HG02981 (cell line): ENCODE results near the gene SRGAP3.

Source experiments
- ATAC-seq: cut with Tn5 transposase; IDR thresholded peaks from one replicate; pipeline ENCODE4 v1.9.1; 2021; ENCODE audit warnings: mild to moderate bottlenecking, moderate library complexity; ENCODE audit not compliant: unreplicated experiment

Gene SRGAP3

DNA sequence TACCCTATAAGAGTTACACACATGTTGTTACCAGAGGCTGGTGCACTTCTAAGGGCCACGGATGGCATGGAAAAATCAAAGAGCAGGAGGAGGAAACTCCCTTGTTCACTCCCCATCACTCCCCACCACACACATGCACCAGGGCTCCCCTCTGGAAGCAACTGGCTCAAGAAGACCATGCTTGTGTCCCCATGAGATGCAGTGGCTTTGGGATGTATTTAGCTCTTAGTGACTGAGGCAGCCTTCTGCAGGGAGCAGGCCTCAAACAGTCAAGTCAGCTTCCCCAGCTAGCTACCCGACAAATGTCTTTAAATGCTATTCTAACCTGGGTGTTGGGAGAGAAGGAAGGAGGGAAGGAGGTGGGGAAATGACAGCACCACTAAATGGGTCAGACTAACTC, 253.2 kb downstream of the SRGAP3 start:
- no peak for ATAC-seq

DNA sequence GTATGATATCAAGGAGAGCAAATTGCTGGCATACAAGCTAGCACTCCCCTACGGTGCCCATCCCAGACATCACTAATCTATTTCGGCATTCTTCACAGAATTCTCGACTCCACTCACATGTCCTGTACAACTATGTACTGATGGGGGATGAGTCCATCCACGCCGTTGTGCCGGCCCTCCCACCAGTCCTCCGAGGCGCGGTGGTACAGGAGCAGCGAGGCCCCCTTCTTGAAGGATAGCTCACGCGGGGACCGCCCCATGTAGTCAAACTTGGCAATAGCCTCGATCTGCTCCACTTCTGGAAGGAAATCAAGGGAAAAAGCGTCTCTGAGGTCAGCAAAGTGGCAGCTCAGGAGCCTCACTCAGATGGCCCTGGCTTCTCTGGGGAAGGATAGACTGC, 255.2 kb downstream of the SRGAP3 start:
- no peak for ATAC-seq

DNA sequence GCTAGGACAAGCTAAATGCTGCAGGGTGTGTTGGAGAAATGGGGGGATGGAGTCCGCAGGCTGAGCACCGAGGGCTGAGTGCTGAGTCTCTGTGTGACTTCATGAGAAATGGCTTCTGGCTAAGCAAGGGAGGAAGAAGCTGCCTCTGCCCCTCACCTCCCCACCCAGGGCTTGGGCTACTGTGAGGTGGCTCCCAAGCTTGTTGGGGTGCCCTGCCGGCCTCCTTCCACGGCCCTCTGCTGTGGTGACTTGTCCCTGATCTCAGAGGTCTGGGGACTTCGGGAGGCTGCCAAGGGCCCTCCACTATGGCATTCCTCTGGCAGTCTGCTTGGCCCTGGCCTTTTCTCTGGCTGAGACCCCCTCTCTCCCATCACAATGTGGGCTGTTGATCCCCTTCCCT, 256.1 kb downstream of the SRGAP3 start:
- no peak for ATAC-seq

DNA sequence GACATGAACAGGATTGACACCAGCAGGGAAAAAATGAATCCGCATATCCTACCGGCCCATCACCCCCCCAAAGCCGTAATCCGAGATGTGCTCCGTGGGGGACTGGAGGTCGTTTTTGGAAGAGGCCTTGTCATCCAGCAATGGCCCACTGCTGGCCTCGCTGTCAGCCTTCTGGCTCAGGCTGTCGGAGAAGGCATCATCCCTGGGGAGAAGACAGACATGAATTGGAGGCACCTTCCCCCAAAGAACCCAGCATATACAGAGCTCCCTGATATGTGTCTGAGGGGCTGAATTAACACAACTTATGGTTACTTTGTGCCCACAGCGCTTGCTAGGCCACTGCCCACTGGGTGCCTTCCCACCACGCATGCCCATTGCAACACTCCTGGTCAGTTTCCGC, 256.6 kb downstream of the SRGAP3 start:
- no peak for ATAC-seq

DNA sequence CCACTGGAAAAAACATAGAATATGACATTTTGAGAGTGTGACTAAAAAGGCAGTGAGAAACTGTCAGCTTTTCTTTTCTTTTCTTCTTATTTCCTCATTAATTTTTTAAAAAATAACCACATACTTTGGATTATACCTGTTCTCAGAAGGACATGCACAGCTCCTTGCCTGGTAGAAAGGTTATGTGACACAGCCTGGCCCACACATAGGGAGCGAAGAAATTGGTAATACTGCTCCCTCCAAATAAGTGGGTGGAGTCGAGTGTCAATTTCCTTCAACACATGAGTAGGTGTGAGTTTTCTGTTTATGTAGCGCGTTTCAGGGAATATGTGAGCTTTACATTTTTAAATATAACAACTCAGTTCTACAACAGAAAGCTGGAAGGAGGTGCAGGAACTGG, 257.2 kb downstream of the SRGAP3 start:
- no peak for ATAC-seq

DNA sequence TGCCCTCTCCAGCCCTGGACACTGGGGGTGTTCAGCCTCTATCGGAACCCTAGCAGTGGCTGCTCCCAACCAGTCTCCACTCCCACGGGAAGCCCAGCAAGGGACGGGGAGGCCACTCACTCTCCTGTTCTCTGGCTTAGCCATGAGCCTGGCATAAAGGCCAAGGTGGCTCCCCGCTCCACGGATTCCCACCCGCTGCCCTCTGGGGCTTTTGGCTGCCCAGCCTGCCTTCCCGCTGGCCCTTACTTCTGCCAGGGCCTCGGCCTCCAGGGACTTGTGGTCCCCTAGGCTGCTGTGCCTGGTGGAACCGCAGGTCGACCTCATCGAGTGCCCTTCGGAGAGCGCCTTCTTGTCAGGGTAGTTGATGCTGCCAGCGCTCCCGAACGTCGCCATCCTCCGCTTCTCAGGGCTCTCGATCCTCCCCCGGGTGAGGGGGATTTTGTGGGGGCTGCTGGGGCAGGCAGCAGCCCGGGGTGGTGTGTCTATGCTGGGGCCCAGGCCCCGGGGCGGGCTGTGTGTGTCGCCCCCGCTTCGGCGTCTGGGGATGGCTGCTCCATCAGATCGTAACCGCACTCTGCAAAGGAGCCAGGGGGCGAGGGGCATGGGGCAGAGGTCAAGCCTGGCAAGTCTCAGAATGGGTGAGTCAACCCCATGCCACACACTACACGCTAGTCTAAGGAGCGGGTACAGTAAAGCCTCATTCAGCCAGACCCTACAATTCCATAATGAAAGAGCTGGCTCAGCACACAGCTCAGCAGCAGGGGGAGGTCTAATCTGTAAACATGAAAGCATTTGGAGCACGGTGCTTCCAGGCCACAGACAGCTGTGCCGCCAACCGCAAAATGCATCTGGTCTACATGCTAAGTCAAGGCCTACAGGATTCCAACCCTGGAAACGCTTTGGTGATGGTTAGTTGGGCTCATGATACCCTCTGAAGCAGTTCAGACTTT, 258.9 kb downstream of the SRGAP3 start:
- no peak for ATAC-seq

DNA sequence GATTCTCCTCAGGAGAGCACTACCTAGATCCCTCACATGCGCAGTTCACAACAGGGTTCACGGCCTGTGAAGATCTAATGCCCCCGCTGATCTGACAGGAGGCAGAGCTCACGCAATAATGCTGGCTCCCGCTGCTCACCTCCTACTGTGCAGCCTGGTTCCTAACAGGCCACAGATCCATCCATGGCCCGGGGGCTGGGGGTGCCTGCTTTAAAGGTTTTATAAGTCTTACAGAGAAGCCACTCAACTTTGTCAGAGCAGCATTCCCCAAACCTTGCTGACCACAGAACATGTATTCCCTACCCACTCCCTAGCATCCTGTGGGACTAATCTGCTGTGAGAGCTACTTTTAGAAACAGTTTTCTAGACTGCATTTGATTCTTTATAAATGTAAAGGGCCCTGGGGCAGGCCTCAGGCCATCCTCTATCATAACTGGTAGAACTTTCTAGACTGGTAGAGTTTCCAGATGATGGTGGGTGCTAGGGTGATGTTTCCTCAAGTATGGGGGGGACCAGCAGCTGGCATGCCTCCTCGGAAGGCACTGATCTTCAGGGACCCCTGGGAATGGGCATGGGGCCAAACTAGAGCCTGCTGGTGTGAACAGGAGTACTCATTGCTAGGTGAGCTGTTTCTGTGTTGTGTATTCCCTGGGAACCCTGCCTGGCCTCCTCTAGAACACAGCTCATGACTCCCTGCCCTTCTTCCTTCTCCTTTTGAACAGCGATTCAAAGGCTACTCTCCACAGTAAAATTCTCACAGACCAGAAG, 260.5 kb downstream of the SRGAP3 start:
- no peak for ATAC-seq

DNA sequence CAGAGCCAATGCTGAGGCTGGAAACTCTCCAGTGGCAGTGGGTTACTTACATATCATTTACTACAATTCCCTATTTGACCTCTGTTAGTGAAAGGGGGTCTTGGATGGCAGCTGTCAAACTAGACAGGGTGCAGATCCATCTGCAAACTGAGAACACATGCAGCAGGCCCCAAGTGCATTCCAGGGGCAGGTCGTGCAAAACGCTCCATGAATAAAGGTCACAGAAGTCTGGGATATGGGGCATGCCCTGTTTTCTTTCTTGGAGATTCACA, 261.1 kb downstream of the SRGAP3 start:
- no peak for ATAC-seq

DNA sequence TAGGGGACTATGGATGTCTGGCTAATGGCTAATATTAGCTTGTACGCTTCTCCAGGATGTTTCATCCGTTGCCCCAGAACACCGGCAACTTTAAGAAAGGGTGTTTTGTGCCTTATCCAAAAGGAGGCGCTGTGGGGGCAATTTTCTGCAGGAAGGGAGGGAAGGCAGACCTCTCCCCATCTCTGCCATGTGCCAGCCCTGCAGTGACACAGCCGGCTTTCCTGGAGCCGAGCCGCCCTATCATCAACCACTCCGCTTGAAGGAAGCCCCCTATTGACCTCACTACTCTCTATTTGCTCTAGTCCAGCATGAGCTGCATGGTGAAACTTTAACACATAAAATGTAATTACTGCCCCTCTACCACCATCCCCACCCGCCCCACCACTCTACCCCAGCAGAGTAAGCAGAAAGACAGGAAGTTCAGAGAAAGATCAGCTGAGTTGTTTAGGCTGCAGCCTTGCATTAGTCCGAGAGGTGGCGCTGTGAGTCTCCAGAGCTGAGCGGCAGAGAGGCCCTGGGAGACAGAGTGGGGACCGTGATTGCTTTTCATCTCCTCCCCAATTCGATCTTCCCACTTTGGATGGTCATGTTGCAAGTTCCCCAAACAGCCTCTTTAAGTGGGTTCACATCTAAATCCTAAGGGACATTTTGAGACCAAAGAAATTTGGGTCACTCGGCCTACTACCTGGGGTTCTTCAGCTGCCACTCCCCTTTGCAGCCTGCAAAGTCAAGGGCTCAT, 261.6 kb downstream of the SRGAP3 start:
- ATAC-seq, result peak; percentile 86

DNA sequence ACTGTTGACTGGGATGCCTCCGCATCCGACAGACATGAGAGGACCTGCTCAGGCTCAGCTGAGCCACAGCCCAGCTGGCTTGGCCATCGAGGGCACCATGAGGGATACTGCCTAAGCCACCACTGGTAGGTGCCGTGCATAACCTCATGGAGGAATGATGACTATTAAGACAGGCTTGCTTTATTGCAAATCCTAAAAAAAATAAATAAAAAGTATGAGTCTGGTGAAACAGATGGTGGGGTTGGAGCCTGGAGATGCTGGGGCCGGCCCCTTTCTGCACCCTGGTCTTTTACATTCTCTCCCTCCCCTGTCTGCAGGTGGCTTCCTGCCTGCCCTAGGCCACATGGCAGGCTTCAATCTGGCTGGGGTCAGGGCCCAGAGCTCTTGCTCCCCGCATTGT, 262.2 kb downstream of the SRGAP3 start:
- ATAC-seq, result no peak

DNA sequence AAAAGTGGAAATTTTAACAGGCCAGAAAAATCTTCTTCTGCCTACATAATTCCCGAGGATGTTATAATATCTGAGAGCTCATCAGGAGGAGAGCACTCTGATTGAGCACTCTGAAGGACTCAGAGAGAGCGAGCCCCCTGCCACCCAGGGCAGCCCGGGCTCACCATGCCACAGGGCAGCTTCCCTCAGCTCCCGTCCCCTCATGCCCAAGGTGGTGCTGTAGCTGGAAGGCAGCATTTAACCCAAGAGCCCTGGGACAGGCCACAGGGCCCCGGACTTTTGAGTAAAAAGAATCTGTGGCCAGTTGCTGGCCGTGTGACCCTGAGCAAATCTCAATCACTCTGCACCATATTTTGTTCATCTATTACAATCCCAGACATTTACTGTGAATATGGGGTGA, 262.7 kb downstream of the SRGAP3 start:
- ATAC-seq, result no peak

DNA sequence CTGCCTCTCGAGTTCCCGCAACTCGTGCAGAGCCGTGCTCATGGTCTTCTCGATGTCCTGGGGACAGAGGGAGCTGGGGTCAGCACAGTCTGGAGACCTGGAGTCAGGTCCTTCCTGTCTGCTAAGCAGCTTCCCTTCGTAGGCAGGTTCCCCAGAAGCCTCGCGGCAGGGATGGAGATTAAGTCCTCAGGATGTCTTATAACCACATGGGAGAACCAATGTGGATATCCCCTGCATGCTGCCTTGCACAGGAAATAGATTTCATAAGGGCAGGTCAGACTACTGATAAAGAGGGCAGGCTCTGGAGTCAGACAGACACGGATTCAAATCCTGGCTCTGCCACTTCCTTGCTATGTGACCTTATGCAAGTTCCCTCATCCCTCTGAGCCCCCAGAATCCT, 263.6 kb downstream of the SRGAP3 start:
- ATAC-seq, result no peak

DNA sequence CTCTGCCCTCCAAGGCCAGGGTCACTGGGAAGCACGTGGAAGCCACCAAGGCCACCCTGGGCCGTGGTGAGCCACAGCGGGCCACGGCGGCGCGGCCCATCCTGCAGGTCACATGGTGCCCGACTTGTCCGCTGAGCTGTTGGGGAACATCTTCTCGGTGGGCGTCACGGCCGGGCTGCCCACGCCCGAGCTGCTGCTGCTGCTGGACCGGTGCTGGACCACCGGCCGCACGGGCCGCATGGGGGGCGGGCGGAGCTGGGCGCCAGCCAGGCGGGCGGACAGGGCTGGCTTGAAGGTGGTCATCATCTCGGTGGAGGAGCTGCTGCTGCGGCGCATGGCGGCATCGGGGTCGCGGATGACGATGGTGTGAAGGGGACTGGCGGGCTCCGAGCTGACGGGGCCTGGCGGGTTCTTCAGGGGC, 264.0 kb downstream of the SRGAP3 start:
- ATAC-seq, result no peak

DNA sequence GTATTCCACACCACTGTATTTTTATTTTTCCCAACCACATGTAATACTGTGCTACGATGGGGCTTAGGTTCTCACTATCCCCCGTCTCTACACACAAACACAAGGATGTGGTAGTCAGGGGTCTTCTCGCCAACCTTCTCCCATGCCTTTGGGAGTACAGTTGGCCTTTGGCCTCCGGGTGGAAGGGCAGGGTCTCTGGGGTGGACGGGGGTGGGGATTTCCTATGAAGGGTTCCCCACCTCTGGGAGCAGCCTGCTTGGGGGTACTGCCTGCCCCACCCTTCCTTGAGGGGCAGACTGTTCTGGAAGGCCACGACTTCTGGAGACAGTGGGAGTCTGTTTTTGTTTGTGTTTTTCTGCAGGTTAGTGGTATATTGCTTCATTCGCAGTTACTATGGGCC, 264.9 kb downstream of the SRGAP3 start:
- ATAC-seq, result no peak

DNA sequence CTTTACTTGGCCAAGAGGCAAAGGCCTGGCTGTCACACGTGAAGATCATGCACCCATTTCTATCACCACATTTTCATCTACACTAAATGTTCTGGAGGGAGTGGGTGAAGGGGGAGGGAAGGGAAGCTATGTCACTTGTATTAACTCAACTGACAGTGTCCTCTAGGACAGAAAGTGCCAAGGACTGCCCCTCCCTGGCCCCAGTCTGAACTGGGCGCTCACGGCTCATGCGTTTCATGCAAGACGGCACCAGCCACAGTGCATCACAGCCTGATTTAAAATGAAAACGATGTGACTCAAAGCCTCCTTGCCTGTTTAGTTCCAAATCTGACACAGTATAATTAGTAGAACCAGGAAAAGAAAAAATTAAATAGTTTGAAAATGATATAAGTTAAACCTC, 265.4 kb downstream of the SRGAP3 start:
- no peak for ATAC-seq

DNA sequence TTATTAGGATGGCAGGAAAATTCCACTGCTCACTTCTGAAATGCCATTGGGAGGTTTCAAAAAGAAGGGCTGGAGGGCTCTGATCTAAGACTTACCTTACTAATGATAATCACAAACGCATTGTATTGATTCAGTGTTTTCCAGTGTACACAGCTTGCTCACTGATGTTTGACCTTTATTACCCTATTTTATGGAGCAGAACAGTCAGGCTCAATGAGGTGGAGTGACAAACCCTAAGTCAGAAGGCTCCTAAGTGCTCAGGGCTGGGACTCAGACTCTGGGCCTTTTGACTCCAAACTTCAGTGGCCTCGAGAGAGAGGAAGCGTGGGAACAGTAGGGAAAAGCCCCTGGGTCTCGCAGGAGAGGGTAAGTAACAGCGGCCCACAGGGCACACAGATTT, 265.9 kb downstream of the SRGAP3 start:
- no peak for ATAC-seq

DNA sequence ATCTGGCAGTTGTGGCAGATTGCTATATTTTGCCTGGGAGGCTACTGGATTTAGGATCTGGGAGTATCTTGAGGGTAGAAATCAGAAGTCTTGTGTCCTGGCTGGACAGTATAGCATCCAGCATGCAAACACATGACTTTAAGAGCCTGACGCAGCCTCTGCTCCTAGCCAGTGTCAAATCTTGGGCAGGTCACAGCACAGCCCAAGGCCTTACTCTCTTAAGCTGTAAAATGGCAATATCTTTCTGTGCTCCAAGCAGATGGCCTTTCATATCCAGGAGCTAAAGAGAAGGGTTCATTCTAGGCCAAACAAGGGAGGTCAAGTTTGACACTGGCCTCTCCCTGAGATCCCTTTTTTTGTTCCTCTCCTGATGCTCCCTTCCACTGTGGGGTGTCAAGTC, 266.4 kb downstream of the SRGAP3 start:
- no peak for ATAC-seq

DNA sequence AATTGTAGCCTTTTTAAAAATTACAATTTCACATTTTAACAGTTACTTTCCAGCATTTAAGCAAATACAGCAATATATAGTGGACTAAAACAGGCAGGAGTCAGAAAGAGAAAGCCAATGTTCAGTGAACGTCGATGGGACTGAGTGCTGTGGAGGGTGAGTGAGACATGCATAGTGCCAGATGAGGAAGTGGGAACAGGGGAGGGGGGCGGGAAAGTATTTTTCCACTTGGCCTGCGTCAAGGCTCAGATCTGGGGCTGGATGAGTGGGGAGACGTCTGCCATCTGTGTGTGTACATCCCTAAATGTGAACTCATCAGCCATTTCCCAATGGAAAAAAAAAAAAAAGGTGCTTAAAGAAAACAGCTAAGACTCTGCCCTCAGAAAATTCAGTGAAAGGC, 266.9 kb downstream of the SRGAP3 start:
- ATAC-seq, result no peak

DNA sequence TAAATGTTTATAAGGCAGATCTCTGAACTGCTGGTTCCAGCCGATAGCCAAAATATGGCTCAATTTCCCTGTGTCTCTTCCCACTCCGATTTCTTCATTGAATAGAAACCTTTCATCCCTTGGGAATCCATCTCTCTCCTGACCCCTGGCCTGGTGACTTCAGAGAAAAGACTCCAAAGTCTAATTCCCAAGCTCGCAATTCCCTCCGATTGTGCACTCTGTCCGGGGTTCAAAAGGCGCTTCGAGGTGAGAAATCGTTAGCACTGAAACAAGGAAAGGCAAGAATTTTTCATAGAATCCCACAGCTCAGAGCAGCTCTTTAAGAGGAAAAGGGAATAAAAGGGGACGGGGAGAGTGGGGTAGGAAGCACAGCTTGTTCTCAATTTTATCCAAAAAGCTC, 267.7 kb downstream of the SRGAP3 start:
- ATAC-seq, result no peak

DNA sequence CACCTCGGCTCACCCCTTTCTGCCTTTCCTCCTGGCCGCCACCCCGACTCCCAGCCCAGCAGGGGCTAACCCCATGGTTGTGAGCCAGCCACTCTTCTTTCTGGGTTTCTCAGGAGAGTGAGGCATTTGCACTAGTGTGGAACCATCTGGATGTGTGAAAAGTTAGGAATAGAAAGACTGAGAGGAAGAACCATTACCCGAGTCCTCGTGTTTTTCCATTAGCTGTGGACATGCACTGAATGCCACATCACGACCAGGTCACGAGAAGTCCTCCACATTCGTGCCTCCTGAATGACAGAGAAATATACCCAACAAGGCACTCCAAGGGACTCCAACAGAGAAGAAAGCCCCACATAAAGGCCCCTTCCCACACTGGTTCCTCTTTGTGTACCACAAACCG, 268.1 kb downstream of the SRGAP3 start:
- no peak for ATAC-seq

DNA sequence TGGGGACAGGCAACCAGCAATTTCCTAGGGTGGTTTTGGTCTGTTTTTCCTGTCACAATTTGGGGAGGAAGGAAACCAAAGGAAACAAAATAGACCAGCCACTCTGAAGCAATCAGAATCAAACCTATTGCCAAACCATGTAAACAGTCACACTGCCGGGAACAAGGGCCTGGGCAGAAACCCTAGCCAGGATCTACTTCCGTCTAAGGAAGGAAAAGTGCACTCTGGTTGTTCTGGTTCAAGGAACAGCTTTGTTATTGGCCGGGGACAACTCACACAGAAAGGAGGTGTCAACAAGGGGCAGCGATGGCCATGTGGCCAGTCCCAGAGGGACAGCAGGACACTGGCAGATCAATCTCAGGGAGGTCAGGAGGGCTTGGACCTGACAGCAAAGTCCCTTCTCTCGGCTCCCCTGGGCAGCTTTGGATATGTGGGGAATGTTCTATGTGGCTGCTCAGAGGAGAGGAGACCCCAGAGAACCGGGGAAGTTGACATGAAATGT, 268.6 kb downstream of the SRGAP3 start:
- no peak for ATAC-seq

DNA sequence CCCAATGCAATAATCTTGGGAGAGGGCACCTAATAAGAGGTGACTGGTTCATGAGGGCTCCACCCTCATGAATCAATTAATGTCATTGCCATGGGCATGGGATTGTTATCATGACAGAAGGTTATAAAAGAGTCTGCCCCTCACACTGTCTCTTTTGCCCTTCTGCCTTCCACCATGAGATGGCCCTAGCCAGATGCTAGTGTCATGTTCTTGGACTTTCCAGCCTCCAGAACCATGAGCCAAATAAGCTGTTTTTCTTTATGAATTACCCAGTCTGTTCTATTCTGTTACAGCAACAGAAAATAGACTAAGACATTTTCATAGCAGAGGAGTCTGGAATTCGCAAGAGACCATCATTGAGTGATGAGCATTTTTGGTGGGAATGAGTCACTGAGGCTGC, 270.2 kb downstream of the SRGAP3 start:
- no peak for ATAC-seq
